DOHH2 (cell line): Measurements from ENCODE around the gene ADGRA1.

ENCODE experiments used
- EZH2phosphoT487 ChIP-seq: fragments of 200-600 bp; sonication (generic); IDR thresholded peaks from 2 replicates; pipeline ENCODE4 v1.6.1; 2017; ENCODE audit warnings: borderline replicate concordance, mild to moderate bottlenecking, antibody characterized with exemption, low read length, moderate library complexity, mixed read lengths
- TF ChIP-seq, protein P1 (sequence below): fragments of 200-600 bp; sonication (generic); IDR thresholded peaks from one replicate; pipeline ENCODE4 v1.5.1; 2014; ENCODE audit warnings: antibody characterized with exemption, mild to moderate bottlenecking, low read depth, low read length; ENCODE audit not compliant: poor library complexity, severe bottlenecking

DNA sequence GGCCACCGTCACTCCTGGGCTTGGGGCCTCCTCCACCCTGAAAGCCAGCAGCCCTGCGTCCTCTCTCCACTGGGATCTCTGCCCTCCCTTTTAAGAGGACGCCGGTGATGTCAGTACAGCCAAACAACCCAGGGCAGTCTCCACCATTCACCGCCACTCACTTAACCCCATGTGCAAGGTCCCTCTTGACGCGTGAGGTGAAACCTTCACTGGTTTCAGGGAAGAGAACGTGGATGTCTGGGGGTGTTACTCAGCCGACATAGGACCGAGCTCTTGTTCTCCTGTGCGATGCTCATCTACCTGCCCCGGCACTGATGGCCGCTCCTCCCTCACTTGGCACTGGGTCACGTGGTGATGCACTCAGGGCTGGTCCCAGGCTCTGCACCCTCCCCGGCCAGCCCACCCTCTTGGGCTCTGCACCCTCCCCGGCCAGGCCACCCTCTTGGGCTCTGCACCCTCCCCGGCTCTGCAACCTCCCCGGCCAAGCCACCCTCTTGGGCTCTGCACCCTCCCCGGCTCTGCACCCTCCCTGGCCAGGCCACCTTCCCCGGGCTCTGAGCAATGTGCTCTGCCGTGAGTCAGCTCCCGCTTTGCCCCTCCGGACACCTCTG lies 36.1 kb downstream of the ADGRA1 start:
- TF ChIP-seq, protein P1, sequence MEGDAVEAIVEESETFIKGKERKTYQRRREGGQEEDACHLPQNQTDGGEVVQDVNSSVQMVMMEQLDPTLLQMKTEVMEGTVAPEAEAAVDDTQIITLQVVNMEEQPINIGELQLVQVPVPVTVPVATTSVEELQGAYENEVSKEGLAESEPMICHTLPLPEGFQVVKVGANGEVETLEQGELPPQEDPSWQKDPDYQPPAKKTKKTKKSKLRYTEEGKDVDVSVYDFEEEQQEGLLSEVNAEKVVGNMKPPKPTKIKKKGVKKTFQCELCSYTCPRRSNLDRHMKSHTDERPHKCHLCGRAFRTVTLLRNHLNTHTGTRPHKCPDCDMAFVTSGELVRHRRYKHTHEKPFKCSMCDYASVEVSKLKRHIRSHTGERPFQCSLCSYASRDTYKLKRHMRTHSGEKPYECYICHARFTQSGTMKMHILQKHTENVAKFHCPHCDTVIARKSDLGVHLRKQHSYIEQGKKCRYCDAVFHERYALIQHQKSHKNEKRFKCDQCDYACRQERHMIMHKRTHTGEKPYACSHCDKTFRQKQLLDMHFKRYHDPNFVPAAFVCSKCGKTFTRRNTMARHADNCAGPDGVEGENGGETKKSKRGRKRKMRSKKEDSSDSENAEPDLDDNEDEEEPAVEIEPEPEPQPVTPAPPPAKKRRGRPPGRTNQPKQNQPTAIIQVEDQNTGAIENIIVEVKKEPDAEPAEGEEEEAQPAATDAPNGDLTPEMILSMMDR: no peak
- TF ChIP-seq EZH2phosphoT487: no peak
